CD8-positive, alpha-beta memory T cell (primary cell): ENCODE data around the gene OBSCN. TPM values are rescaled to one million over a fixed set of nuclear protein-coding genes. Genes with fewer than 3 reads are reported as not detected.
"Not testable (repeated sequence)": the region's sequence is repeated elsewhere in the genome, so short reads cannot be mapped to it uniquely, and the experiment has no call there.

ENCODE experiments used
- CTCF ChIA-PET: fragments of 350-600 bp; sonication (Branson Sonifier 250); formaldehyde crosslinking; loops from one replicate; lab custom pipeline; 2021; ENCODE audit warnings: antibody characterized with exemption; lab: Charles Lee
- POLR2A ChIA-PET: fragments of 350-600 bp; sonication (Branson Sonifier 250); formaldehyde crosslinking; loops from one replicate; lab custom pipeline; 2021; ENCODE audit warnings: antibody characterized with exemption; lab: Charles Lee
- DNase-seq, 5 donors: peaks; one replicate each; pipeline versions ENCODE4 v3.0.0 to v3.0.0-alpha.2; 2020 to 2022; ENCODE audit warnings: mixed read lengths in 1 of 5
- H3K27ac ChIP-seq: one replicate; pipeline ENCODE4 v1.7.0; 2013; ENCODE audit warnings: low read depth, mild to moderate bottlenecking, low read length, moderate library complexity
- H3K27me3 ChIP-seq: 2 replicates; pipeline ENCODE4 v1.7.0; 2013; ENCODE audit warnings: low read length, mild to moderate bottlenecking; ENCODE audit not compliant: insufficient read depth, poor library complexity, severe bottlenecking
- H3K36me3 ChIP-seq: 2 replicates; pipeline ENCODE4 v1.7.0; 2013; ENCODE audit warnings: mild to moderate bottlenecking, low read length, moderate library complexity; ENCODE audit not compliant: insufficient read depth
- H3K4me1 ChIP-seq: 2 replicates; pipeline ENCODE4 v1.7.0; 2013; ENCODE audit warnings: mild to moderate bottlenecking, low read length, moderate library complexity; ENCODE audit not compliant: insufficient read depth
- H3K4me3 ChIP-seq: 2 replicates; pipeline ENCODE4 v1.7.0; 2013; ENCODE audit warnings: mild to moderate bottlenecking, low read length
- H3K9me3 ChIP-seq: 2 replicates; pipeline ENCODE4 v1.7.0; 2013; ENCODE audit warnings: mild to moderate bottlenecking, low read length
- H3K27ac Mint-ChIP-seq, 8 donors: one replicate each; pipeline ENCODE4 v1.8.0; 2020 to 2021; ENCODE audit warnings: mixed read lengths in 8 of 8, mild to moderate bottlenecking in 6 of 8, inconsistent platforms in 3 of 8, moderate library complexity in 3 of 8
- H3K27me3 Mint-ChIP-seq, 2 donors: one replicate each; pipeline ENCODE4 v1.8.0; 2020 to 2021; ENCODE audit warnings: mixed read lengths in 2 of 2, mild to moderate bottlenecking in 1 of 2, moderate library complexity in 1 of 2
- H3K36me3 Mint-ChIP-seq, 3 donors: one replicate each; pipeline ENCODE4 v1.8.0; 2020 to 2021; ENCODE audit warnings: mixed read lengths in 3 of 3, inconsistent platforms in 1 of 3, mild to moderate bottlenecking in 1 of 3
- H3K4me1 Mint-ChIP-seq, 3 donors: one replicate each; pipeline ENCODE4 v1.8.0; 2020 to 2021; ENCODE audit warnings: mixed read lengths in 3 of 3, inconsistent platforms in 1 of 3, mild to moderate bottlenecking in 1 of 3
- H3K4me3 Mint-ChIP-seq, 7 donors: one replicate each; pipeline ENCODE4 v1.8.0; 2020 to 2021; ENCODE audit warnings: mixed read lengths in 7 of 7, mild to moderate bottlenecking in 6 of 7, moderate library complexity in 4 of 7, inconsistent platforms in 2 of 7
- H3K9me3 Mint-ChIP-seq, 5 donors: one replicate each; pipeline ENCODE4 v1.8.0; 2020 to 2022; ENCODE audit warnings: mixed read lengths in 5 of 5, mild to moderate bottlenecking in 3 of 5, moderate library complexity in 2 of 5, inconsistent platforms in 1 of 5
- polyA plus RNA-seq: library from polyadenylated mRNA; unstranded; fragments of 300-500 nt; fragmentation: Illumina TruSeq; gene quantifications from one replicate; pipeline ENCODE4 v1.2.3, GENCODE V29; 2021
- total RNA-seq, 2 experiments: library from RNA; stranded (reverse); gene quantifications; one replicate each; pipeline ENCODE4 v1.2.3, GENCODE V29; 2021

OBSCN gene
- total and polyA plus RNA-seq, 3 experiments from 2014 or later = 3.0 to 13.6 (median 10.9) TPM

DNA sequence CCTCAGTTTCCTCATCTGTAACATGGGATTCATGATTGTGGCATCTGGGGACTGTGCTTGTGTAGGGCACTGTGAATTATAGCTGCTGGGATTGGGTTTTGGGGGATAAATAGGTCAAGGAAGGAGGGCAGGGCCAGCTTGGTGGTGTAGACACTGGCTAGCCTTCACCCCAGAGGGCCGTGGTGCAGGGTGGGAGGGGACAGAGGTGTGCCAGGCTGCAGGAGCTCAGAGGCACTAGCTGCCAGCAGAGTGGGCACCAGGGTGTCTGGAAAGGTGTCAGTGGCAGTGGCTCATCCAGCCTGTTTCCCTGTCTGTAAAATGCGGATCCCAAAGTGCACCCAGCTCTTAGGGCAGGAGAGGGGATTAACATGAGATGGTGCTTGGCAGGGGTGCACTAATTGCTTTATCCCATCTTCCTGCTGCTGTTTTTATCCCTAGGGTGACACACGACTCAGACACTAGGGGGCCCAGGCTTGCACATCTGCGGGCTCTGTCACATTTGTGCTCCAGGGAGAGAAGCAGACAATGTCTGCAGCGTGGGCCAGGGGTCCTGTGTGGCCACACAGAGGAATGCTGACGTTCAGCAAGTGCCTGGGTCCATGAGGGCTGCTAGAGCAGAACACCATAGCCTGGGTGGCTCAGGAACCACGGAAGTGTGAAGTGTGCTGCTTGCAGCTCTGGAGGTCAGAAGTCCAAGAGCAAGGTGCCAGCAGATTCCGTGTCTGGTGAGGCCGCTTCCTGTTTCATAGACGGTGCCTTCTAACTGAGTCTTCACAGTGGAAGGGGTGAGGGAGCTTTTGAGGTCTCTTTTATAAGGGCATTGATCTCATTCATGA is 19.3 kb downstream of the OBSCN start:
- Mint-ChIP-seq H3K4me1 (peaks cover 0 to 4% (median 0%) of the 10 kb centered on the region in 3 donors), H3K27ac (peak overlapping the region in 1 of 8 donors; percentile 9), H3K36me3 (peaks cover 27 to 80% (median 41%) of the 10 kb centered on the region in 3 donors), H3K9me3 (peaks cover 0 to 11% (median 5%) of the 10 kb centered on the region in 5 donors), H3K4me3 (no peak overlapping the region), H3K27me3 (no peaks in the 10 kb centered on the region)
- POLR2A ChIA-PET = no interaction called here
- no peak overlapping the region for H3K27ac ChIP-seq
- peaks cover 9% of the 10 kb centered on the region for H3K36me3 ChIP-seq
- H3K27me3 ChIP-seq = no peaks in the 10 kb centered on the region
- H3K4me1 ChIP-seq = no peaks in the 10 kb centered on the region
- H3K9me3 ChIP-seq = peaks cover 7% of the 10 kb centered on the region
- CTCF ChIA-PET = no interaction called here
- no peak overlapping the region for H3K4me3 ChIP-seq
- no peak for DNase-seq

- POLR2A ChIA-PET, H3K4me3 ChIP-seq, CTCF ChIA-PET, H3K27ac Mint-ChIP-seq, H3K4me3 Mint-ChIP-seq, H3K27me3 ChIP-seq, H3K4me1 ChIP-seq, H3K27ac ChIP-seq, H3K4me1 Mint-ChIP-seq, H3K36me3 ChIP-seq, H3K27me3 Mint-ChIP-seq, DNase-seq, H3K9me3 ChIP-seq: not testable (repeated sequence)
- peaks cover 0 to 15% (median 5%) of the 10 kb centered on the region in 5 donors for H3K9me3 Mint-ChIP-seq
- H3K36me3 Mint-ChIP-seq = peaks cover 29 to 82% (median 40%) of the 10 kb centered on the region in 3 donors
These were observed 20.3 kb downstream of the OBSCN start for GRCh38 chr1:228228147-228228546.

GRCh38 chr1:228228601-228229074 is 20.8 kb downstream of the OBSCN start:
- Mint-ChIP-seq H3K27ac (no peak overlapping the region), H3K9me3 (peaks cover 0 to 19% (median 10%) of the 10 kb centered on the region in 5 donors), H3K4me1 (peaks cover 0 to 6% (median 0%) of the 10 kb centered on the region in 3 donors), H3K27me3 (no peaks in the 10 kb centered on the region), H3K36me3 (peaks cover 30 to 83% (median 43%) of the 10 kb centered on the region in 3 donors), H3K4me3 (no peak overlapping the region)
- H3K4me1 ChIP-seq = no peaks in the 10 kb centered on the region
- peaks cover 7% of the 10 kb centered on the region for H3K9me3 ChIP-seq
- DNase-seq = no peak
- no peaks in the 10 kb centered on the region for H3K27me3 ChIP-seq
- POLR2A ChIA-PET = no interaction called here
- no peak overlapping the region for H3K4me3 ChIP-seq
- H3K27ac ChIP-seq = no peak overlapping the region
- CTCF ChIA-PET = no interaction called here
- H3K36me3 ChIP-seq = peaks cover 9% of the 10 kb centered on the region

GRCh38 chr1:228231189-228231588 is 23.3 kb downstream of the OBSCN start:
- H3K4me3 Mint-ChIP-seq = no peak overlapping the region
- peaks cover 26 to 75% (median 34%) of the 10 kb centered on the region in 3 donors for H3K36me3 Mint-ChIP-seq
- H3K27me3 ChIP-seq = no peaks in the 10 kb centered on the region
- no peaks in the 10 kb centered on the region for H3K36me3 ChIP-seq
- peaks cover 0 to 8% (median 2%) of the 10 kb centered on the region in 3 donors for H3K4me1 Mint-ChIP-seq
- CTCF ChIA-PET = no interaction called here
- no peaks in the 10 kb centered on the region for H3K9me3 ChIP-seq
- H3K27ac Mint-ChIP-seq = peak overlapping the region in 1 of 8 donors; percentile 4
- H3K4me1 ChIP-seq = no peaks in the 10 kb centered on the region
- H3K27me3 Mint-ChIP-seq = no peaks in the 10 kb centered on the region
- DNase-seq = no peak
- H3K27ac ChIP-seq = no peak overlapping the region
- H3K9me3 Mint-ChIP-seq = peaks cover 0 to 14% (median 10%) of the 10 kb centered on the region in 5 donors
- no peak overlapping the region for H3K4me3 ChIP-seq
- POLR2A ChIA-PET = no interaction called here

DNA sequence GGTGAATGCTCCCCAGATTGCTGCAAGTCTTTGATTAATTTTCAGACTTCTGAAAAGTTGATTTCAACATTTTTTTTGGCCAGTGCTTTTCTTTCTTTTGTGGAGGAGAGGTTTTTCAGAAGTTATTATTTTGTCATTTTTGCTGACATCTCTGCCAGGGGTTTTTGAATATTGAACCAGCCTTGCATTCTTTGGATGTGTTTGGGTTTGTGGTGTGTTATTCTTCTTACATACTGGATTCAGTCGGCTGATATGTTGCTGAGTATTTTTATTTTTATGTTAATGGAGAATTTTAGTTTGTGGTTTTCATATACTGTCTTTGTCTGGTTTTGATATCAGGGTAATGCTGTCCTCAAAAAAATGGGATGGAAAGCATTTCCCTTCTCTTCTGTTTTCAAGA is 25.3 kb downstream of the OBSCN start:
- Histone ChIP-seq H3K9me3 (no peaks in the 10 kb centered on the region), H3K27me3 (no peaks in the 10 kb centered on the region), H3K4me1 (no peaks in the 10 kb centered on the region), H3K27ac (no peak overlapping the region), H3K4me3 (no peak overlapping the region), H3K36me3 (no peaks in the 10 kb centered on the region)
- DNase-seq = no peak
- peaks cover 4 to 13% (median 5%) of the 10 kb centered on the region in 3 donors for H3K4me1 Mint-ChIP-seq
- ChIA-PET POLR2A (no interaction called here), CTCF (no interaction called here)
- peaks cover 0 to 18% (median 10%) of the 10 kb centered on the region in 5 donors for H3K9me3 Mint-ChIP-seq
- no peaks in the 10 kb centered on the region for H3K27me3 Mint-ChIP-seq
- no peak overlapping the region for H3K4me3 Mint-ChIP-seq
- no peak overlapping the region for H3K27ac Mint-ChIP-seq
- H3K36me3 Mint-ChIP-seq = peaks cover 32 to 70% (median 43%) of the 10 kb centered on the region in 3 donors

DNA sequence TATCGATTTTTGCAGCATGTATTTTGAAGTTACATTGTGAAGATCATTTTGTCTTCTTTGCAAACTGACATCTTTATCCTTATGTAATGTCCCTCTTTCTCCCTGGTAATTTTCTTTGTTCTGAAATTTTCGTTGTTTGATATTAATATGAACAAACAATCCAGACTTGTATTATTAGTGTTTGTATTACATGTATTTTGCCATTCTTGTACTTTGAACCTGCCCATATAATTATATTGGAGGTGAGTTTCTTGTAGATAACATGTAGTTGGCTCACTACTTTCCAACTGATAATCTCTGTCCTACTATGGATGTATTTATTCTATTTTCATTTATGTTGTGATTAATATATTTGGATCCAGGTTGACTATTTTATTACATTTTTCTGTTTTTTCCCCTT is 27.1 kb downstream of the OBSCN start:
- Histone ChIP-seq H3K4me1 (no peaks in the 10 kb centered on the region), H3K27ac (no peak overlapping the region), H3K4me3 (no peak overlapping the region), H3K36me3 (no peaks in the 10 kb centered on the region), H3K27me3 (no peaks in the 10 kb centered on the region), H3K9me3 (no peaks in the 10 kb centered on the region)
- no peaks in the 10 kb centered on the region for H3K27me3 Mint-ChIP-seq
- H3K27ac Mint-ChIP-seq = no peak overlapping the region
- DNase-seq = no peak
- CTCF ChIA-PET = no interaction called here
- peaks cover 39 to 75% (median 57%) of the 10 kb centered on the region in 3 donors for H3K36me3 Mint-ChIP-seq
- H3K4me3 Mint-ChIP-seq = no peak overlapping the region
- peaks cover 0 to 21% (median 10%) of the 10 kb centered on the region in 5 donors for H3K9me3 Mint-ChIP-seq
- peaks cover 4 to 13% (median 5%) of the 10 kb centered on the region in 3 donors for H3K4me1 Mint-ChIP-seq
- POLR2A ChIA-PET = no interaction called here

DNA sequence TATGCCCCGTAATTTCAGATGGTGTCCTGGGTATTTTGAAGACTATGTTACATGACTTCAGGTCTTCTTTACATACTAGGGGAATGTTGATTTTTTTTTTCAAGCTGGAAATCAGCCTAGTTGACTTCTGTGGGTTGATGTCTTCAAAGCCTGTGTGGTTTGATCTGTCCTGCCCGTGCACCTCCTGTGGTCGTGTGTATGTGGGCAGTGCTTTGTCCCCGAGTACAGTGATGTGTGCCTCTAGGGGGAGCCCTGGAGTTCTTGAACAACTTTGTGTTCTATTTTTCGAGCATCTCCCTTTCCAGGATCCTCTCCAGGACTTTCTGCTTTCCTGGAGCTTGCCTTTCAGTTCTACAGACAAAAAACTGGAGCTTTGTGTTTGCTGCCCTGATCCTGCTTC is 28.9 kb downstream of the OBSCN start:
- Mint-ChIP-seq H3K36me3 (peaks cover 44 to 77% (median 68%) of the 10 kb centered on the region in 3 donors), H3K27me3 (no peaks in the 10 kb centered on the region)
- no peak for DNase-seq

DNA sequence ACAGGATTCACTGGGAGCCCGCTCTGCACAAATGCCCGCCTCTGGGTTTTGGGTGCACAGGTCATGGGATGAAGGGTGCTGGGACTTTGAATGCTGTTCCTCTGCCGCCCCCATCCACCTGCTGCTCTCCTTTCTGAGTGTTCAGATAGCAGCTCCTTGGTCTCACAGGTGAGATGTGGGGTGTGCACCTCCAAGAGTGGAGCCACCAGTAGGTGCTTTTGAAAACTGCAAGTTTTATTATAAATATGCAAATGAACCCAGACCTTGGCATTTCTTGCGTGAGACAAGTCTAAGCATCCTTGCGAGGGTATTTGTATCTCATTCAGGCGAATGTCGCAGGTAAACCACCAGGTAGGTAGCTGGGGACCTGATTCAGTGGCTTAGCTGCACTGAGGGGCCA is 30.2 kb downstream of the OBSCN start:
- Histone ChIP-seq H3K4me1 (no peaks in the 10 kb centered on the region), H3K4me3 (no peak overlapping the region), H3K27me3 (no peaks in the 10 kb centered on the region), H3K27ac (no peak overlapping the region), H3K9me3 (peaks cover 14% of the 10 kb centered on the region), H3K36me3 (no peaks in the 10 kb centered on the region)
- Mint-ChIP-seq H3K36me3 (peaks cover 51 to 77% (median 69%) of the 10 kb centered on the region in 3 donors), H3K27ac (no peak overlapping the region), H3K9me3 (peaks cover 16 to 42% (median 27%) of the 10 kb centered on the region in 5 donors), H3K4me1 (peaks cover 4 to 9% (median 5%) of the 10 kb centered on the region in 3 donors), H3K4me3 (no peak overlapping the region), H3K27me3 (no peaks in the 10 kb centered on the region)
- no peak for DNase-seq
- CTCF ChIA-PET = no interaction called here
- POLR2A ChIA-PET = no interaction called here

More for the DNA sequence above, 28.9 kb downstream of the OBSCN start:
- H3K36me3 ChIP-seq = no peaks in the 10 kb centered on the region
- ChIA-PET POLR2A (no interaction called here), CTCF (no interaction called here)
- H3K4me1 ChIP-seq = no peaks in the 10 kb centered on the region
- H3K27me3 ChIP-seq = no peaks in the 10 kb centered on the region
- H3K4me3 ChIP-seq = no peak overlapping the region
- Mint-ChIP-seq H3K4me1 (peaks cover 4 to 9% (median 5%) of the 10 kb centered on the region in 3 donors), H3K27ac (no peak overlapping the region), H3K9me3 (peaks cover 8 to 32% (median 19%) of the 10 kb centered on the region in 5 donors), H3K4me3 (no peak overlapping the region)
- no peak overlapping the region for H3K27ac ChIP-seq
- H3K9me3 ChIP-seq = peaks cover 4% of the 10 kb centered on the region
